Testis (tissue), 3 donors: Measurements from ENCODE around the gene TAF1D. TPM values are rescaled to one million over a fixed set of nuclear protein-coding genes. Genes with fewer than 3 reads are reported as not detected.

Source experiments
- DNase-seq: peaks from one replicate; pipeline ENCODE4 v3.0.0-alpha.2; 2019
- H3K27ac ChIP-seq, 2 donors: fragments of 200-600 bp; sonication (generic); one replicate each; pipeline ENCODE4 v1.5.1; 2019
- H3K27me3 ChIP-seq: fragments of 200-600 bp; sonication (generic); one replicate; pipeline ENCODE4 v1.5.1; 2019
- H3K36me3 ChIP-seq: fragments of 200-600 bp; sonication (generic); one replicate; pipeline ENCODE4 v1.5.1; 2017; ENCODE audit warnings: low read depth; ENCODE audit errors: missing control alignments
- H3K4me1 ChIP-seq: fragments of 200-600 bp; sonication (generic); one replicate; pipeline ENCODE4 v1.5.1; 2019
- H3K4me3 ChIP-seq, 2 donors: fragments of 200-600 bp; sonication (generic); one replicate each; pipeline ENCODE4 v1.5.1; 2017 to 2019
- H3K9me3 ChIP-seq: fragments of 200-600 bp; sonication (generic); one replicate; pipeline ENCODE4 v1.5.1; 2017
- POLR2A ChIP-seq: fragments of 450-650 bp; IDR thresholded peaks from one replicate; pipeline ENCODE4 v1.6.1; 2017; ENCODE audit warnings: antibody characterized with exemption, mild to moderate bottlenecking, moderate library complexity
- WGBS, 2 donors: methylation state at CpG; one replicate each; pipeline ENCODE4 v1.1.5; 2018; 5-methylcytosine and 5-hydroxymethylcytosine counted together
- intact Hi-C: fragments of 100-400 bp; cut with DNase I; formaldehyde crosslinking; loops from one replicate; pipeline ENCODE4 v1.15.1; 2023; ENCODE audit warnings: low total_unique reads
- polyA plus RNA-seq: library from polyadenylated mRNA; stranded (reverse); fragments of 350-450 nt; fragmentation: Illumina TruSeq; extraction: RNeasy Lipid Tissue Mini Kit (QIAGEN cat#74804); gene quantifications from one replicate; pipeline ENCODE4 v1.2.3, GENCODE V29; 2014; ENCODE audit warnings: low read depth, low replicate concordance; ENCODE audit not compliant: insufficient read depth
- total RNA-seq, 2 donors: library from RNA; depleted of rRNA; stranded (reverse); fragments of >200 nt; gene quantifications; one replicate each; pipeline ENCODE4 v1.2.3, GENCODE V29; 2016
- TF ChIP-seq, protein P1 (sequence below), 3 experiments: fragments of 450-650 bp in 2 of 3; fragments of 200-600 bp in 1 of 3; sonication (generic) in 1 of 3; IDR thresholded peaks; one replicate each; pipeline ENCODE4 v1.5.1; 2016 to 2019; ENCODE audit warnings: antibody characterized with exemption in 3 of 3, mild to moderate bottlenecking in 2 of 3, moderate library complexity in 1 of 3

Gene TAF1D
- total and polyA plus RNA-seq, 3 donors from 2014 or later = 24.0 to 88.5 (median 70.3) TPM

DNA sequence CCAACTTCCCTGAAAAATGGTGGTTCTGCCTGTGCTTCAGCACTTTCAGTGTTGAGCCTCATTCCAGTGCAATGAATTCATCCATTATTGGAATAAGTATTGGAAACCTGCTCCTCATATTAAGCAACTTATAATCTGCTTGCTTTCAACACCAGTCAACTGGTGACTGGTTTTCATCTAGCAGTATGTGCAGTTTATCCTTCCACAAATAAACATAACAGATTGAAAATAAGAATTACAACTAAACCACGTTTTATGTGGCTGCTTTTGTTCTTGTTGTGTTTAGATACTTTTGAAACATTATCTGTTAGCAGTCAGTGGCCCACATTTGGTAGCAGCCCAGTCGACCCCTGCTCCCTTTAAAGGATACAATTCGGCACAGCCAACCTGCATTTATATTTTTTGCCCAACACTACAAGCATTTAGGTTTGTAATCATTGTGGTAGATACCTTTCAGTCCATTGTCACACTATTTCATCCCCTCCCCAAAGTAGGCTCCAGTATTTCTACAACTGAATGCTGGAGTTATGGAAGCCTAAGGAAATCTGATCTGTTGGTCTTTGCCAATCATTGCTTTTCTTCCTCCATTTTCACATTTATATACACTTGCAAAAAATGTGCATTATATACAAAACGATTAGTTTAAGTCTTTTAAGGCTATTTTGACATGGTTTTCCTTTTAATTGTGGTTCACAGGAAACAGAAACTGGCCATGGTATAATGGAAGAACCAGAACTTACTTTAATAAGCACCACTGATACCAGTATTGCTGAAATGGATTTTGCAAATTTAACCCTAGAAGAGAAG, 13.1 kb downstream of the TAF1D start:
- no peak overlapping the region for H3K4me3 ChIP-seq
- 41 to 42% methylated on average over 4 of the region's 4 CpGs for WGBS, 2 donors
- intact Hi-C loops = no loop called here

DNA sequence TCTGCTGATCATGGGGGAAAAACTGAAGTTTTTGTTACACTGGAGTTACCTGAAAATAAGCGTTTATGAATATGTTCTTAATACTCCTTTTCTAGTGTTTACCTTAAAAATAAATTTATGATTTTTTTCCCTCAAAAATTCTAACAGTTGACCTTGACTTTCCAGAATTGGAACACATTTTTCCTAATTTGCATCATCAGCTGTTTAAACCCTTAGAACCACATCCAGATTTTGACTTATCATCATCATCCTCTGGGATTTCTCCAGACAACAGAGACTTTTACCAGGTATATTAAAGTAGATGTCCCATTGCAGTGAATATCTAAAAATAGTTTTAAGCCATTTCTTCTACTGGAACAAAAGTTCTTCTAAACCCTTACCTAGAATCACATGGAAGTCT, 17.2 kb downstream of the TAF1D start:
- H3K9me3 ChIP-seq = no peaks in the 10 kb centered on the region
- DNase-seq = no peak
- intact Hi-C loops = no loop called here
- no peaks in the 10 kb centered on the region for H3K36me3 ChIP-seq
- no peaks in the 10 kb centered on the region for H3K27me3 ChIP-seq
- no peaks in the 10 kb centered on the region for H3K4me1 ChIP-seq
- TF ChIP-seq, protein P1, sequence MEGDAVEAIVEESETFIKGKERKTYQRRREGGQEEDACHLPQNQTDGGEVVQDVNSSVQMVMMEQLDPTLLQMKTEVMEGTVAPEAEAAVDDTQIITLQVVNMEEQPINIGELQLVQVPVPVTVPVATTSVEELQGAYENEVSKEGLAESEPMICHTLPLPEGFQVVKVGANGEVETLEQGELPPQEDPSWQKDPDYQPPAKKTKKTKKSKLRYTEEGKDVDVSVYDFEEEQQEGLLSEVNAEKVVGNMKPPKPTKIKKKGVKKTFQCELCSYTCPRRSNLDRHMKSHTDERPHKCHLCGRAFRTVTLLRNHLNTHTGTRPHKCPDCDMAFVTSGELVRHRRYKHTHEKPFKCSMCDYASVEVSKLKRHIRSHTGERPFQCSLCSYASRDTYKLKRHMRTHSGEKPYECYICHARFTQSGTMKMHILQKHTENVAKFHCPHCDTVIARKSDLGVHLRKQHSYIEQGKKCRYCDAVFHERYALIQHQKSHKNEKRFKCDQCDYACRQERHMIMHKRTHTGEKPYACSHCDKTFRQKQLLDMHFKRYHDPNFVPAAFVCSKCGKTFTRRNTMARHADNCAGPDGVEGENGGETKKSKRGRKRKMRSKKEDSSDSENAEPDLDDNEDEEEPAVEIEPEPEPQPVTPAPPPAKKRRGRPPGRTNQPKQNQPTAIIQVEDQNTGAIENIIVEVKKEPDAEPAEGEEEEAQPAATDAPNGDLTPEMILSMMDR (IDR thresholded peaks at IDR 0.05) = no peak
- no peak for TF ChIP-seq POLR2A
- no peak overlapping the region for H3K4me3 ChIP-seq
- WGBS, 2 donors = 85 to 95% methylated on average over 1 of the region's 1 CpG
- no peak overlapping the region for H3K27ac ChIP-seq

More for the DNA sequence above, 13.1 kb downstream of the TAF1D start:
- Histone ChIP-seq H3K36me3 (no peaks in the 10 kb centered on the region), H3K27ac (no peak overlapping the region), H3K9me3 (no peaks in the 10 kb centered on the region), H3K4me1 (no peaks in the 10 kb centered on the region), H3K27me3 (no peaks in the 10 kb centered on the region)
- no peak for DNase-seq
- TF ChIP-seq, protein P1 (IDR thresholded peaks at IDR 0.05) = no peak
- no peak for TF ChIP-seq POLR2A

DNA sequence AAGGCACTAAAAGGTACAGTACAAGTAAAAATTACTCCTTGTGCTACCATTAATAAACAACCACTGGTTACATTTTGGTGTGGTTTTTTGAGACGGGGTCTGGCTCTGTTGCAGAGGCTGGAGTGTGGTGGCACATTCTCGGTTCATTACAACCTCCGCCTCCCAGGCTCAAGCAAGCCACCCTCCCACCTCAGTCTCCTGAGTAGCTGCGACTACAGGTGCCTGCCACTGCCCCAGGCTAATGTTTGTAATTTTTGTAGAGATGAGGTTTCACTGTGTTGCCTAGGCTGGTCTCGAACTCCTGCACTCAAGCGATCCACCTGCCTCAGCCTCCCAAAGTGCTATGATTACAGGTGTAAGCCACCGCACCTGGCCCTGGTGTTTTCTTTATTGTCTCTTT, 20.8 kb downstream of the TAF1D start:
- Histone ChIP-seq H3K36me3 (no peaks in the 10 kb centered on the region), H3K27ac (no peak overlapping the region), H3K27me3 (no peaks in the 10 kb centered on the region), H3K4me1 (no peaks in the 10 kb centered on the region), H3K9me3 (no peaks in the 10 kb centered on the region), H3K4me3 (no peak overlapping the region)
- no peak for DNase-seq
- WGBS, 2 donors = 96% methylated on average over 7 of the region's 7 CpGs
- no peak for TF ChIP-seq POLR2A
- TF ChIP-seq, protein P1 (IDR thresholded peaks at IDR 0.05) = no peak
- intact Hi-C loops = no loop called here

DNA sequence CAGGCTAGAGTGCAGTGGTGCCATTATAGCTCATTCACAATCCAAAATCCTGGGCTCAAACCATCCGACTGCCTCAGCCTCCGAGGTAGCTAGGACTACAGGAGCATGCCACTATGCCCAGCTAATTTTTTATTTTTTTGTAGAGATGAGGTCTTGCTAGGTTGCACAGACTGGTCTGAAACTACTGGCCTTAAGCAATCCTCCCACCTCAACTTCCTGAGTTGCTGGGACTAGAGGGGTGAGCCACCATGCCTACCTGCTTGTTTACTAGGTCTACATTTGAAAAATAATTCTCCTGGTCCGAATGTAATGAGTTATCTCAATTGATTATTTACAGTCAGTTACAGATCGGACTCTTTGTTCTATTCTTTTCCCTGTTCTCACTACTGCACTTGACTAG, 22.0 kb downstream of the TAF1D start:
- intact Hi-C loops = no loop called here
- Histone ChIP-seq H3K4me3 (no peak overlapping the region), H3K27me3 (no peaks in the 10 kb centered on the region), H3K27ac (no peak overlapping the region), H3K9me3 (no peaks in the 10 kb centered on the region), H3K36me3 (no peaks in the 10 kb centered on the region), H3K4me1 (no peaks in the 10 kb centered on the region)
- TF ChIP-seq, protein P1 (IDR thresholded peaks at IDR 0.05) = no peak
- no peak for TF ChIP-seq POLR2A
- 93 to 96% methylated on average over 4 of the region's 4 CpGs for WGBS, 2 donors
- no peak for DNase-seq
